GM21381 (cell line): Measurements from ENCODE around the gene NTN1.

Source experiments
- ATAC-seq: cut with Tn5 transposase; IDR thresholded peaks from one replicate; pipeline ENCODE4 v1.9.1; 2021; ENCODE audit warnings: mild to moderate bottlenecking, moderate library complexity; ENCODE audit not compliant: unreplicated experiment

NTN1 gene

DNA sequence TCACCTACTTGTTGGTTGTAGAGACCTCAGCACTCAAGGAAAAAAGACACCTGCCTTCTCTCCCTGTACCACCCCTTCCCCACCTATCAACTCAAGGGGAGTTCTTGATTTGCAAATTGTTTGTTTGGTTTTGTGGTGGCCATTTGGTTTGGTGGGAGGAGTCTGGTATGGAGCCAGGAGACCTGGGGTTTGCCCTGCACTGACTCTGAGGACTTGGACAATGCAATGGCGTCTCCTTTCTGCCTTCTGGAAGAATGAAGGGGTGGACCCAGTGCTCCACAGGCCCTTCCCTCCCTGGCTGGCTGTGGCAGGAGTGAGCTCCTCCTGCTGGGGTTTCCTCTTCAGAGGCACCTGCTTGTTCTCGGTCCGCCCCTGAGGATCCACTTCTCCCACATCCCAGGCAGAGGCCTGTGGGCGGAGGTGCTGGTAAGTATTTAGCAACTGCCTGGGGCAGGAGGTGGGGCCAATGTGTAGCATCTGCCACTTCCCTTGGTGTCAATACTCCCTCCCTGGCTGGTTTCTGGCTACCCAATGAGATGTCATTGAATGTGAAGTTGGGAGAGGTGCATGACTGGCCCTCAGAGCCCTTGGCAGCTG is 164.5 kb downstream of the NTN1 start:
- no peak for ATAC-seq

- ATAC-seq, result no peak
Measured at GRCh38 chr17:9187828-9188227, 166.5 kb downstream of the NTN1 start.

DNA sequence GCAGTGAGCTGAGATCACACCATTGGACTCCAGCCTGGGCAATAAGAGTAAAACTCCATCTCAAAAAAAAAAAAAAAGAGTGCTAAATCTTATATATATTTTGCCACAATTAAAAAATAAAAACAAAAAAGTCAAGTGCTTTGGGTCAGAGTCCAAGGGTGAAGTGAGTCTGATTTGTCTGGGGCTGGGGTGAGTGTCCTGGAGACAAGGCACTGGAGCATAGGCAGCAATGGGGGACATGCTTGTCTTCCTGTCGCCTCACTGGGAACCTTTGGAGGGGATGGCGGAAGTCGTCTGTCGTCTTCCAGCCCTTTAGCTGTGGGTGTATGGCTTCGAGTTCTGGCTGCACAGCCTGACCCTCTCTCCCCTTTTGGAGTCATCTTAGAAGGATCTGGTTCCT is 167.1 kb downstream of the NTN1 start:
- no peak for ATAC-seq

DNA sequence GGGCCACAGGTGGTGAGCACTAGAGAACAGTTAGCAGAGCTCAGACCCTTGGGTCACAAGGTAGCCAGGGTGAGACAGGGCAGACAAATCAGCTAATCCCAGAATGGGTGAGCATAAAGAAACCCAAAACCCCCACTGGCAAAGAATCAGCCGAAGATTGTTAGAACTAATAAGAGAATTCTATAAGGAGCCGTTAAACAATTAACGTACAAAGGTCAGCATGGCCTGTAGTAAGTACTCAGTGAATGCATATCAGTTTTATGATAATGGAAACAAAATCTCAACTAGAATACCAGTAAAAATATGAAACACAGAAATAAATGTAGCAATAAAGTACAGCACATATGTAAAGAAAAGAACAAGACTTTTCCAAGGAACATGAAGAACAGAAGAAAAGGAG is 168.6 kb downstream of the NTN1 start:
- no peak for ATAC-seq

DNA sequence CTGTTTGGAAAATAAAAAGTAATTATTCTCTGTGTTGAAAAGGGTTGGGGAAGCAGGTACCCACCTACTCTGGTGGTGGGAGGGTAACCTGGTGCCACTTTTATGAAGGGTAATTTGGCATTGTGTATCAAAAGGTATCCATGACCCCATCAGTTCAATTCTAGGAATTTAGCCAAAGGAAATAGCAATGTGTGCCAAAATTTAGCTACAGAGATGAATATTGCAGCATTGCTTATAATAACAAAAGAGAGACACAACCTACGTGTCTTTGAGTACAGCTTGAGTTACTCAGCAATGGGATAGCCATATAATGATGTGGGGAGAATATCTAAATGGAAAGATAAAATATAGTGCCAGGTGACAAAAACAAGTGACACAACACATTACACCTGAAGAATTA is 170.7 kb downstream of the NTN1 start:
- ATAC-seq, result no peak

GRCh38 chr17:9195411-9195810 is 174.1 kb downstream of the NTN1 start:
- no peak for ATAC-seq

GRCh38 chr17:9195961-9196670 is 174.8 kb downstream of the NTN1 start:
- no peak for ATAC-seq

DNA sequence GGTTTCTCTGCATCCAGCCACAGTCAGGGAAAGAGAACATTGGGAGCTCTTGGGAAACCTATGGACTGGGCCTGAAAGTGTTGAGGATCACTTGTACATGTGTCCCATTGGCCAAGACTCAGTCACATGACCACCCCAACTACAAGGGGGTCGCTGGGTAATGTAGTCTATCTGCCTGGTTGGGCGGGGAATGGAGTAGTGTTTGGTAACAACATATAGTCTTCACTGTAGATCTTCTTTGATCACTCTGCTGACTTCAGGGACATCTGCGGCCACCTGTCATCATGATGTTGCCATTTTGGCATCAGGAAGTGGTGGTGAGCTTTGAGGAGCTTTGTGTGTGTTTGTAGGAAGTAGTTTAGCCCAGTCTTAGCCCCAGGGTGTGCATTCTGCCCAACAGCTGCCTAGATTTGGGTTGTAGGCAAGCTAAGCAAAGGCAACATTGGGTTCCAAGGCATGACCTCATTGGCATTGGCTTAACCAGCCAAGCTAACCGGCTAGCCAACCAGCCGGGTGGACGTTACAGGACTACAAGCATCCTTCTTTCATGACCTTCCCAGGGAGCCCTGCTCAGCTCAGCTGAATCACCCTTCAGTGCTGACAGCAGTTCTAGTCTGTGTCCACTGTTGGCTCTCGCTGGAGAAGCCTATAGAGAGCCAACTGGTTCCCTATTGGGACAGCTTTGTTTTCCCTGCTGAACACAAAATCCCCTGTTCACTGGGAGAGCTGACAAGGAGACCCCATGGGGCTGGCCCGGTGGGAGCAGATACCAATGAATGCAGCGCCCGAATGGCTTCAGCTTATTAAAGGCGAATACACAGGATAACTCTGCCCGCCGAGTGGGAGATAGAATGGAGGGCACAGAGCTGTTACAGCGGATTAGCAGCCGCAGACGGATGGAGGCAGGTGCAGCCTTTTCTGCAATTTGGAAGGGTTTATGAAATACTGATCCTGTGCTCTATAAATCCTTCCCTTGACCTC is 178.6 kb downstream of the NTN1 start:
- ATAC-seq, result no peak

DNA sequence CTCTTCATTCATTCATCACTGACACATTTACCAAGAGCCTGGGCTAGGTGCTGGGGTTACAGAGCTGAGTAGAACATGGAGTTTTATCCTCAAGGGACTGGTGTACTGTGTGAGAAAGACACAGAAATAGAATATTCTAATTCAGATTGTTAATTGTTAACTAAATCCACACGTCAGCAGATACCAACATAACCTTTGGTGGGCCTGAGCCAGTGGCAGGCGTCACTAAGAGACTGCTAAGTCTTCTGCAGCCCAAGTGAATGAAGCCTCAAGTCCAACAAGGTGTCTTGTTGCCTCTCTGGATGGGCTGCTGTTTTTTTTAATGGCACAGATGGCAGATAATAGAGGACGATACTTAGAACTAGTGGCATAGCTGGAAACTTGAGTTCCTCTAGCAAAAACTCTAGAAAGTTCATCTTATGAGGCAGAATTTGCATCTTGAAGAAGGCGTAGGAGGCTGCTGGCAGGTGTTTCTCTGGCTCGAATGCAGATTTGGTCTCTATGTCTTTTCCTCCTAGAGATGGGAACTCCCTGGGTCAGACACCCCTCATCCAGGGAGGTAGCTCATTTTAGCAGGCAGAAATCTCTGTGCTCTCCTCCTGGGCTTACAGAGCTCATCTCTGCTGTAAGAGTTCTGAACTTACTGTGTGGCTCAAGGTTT is 179.5 kb downstream of the NTN1 start:
- peak; percentile 83 for ATAC-seq

DNA sequence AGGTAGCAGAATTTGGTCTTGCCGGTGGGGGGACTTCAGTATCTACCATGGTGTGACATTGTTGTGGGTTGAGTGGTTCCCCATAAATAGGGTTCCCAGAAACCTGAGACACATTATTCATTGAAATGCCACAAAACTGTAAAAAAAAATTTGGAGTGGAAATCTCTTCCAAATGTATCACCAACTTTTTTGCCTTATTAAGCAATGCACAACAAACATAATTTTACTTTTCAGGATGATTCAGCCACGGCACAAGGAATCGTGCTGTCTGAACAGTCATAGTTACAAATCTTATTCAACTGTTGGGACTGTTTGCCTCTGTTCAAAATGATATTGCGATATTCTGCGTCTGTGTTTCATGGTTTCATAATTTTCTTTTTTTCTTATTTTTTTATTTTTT is 181.2 kb downstream of the NTN1 start:
- no peak for ATAC-seq

GRCh38 chr17:9203771-9204425 is 182.6 kb downstream of the NTN1 start:
- ATAC-seq, result no peak

- ATAC-seq, result no peak
Measured at GRCh38 chr17:9204637-9205329, 183.5 kb downstream of the NTN1 start.

DNA sequence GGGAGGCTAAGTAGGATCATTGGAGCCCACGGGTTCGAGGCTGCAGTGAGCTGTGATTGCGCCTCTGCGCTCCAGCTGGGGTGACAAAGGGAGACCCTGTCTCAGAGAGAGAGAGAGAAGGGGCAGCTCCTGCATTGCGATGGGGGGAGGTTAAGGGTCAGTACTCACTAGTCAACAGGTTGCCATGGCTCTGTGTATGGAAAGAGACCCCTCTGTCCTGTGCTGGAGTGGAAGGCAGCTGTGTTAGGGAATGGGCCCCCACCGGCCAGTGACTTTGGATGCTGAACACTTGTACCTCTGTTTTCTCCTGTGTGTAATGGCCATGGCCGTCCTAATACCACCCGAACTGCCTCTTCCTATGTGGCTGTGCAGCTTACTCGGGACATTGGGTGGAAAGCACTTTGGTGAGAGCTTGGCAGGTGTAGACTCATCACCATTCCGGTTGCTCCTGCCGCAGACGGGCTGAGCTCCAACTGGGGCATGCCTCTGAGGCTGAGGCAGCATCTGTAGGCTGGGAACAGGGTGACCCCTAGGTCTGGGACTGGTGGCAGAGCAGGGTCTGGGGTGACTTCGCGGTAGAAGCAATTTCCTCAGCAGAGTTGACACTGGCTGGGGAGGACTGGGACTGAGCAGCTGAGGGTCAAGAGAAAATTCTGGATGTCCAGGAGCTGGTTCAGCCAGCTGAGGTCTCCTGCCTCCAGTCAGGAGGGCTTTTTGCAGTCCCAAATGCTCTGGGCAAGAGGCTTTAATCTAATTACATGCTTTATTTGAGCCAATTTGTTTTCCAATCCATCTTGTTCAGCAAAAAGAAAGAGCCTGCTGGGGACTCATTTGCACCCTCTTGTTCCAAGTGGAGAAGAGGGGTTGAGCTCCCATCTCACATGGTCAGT is 184.5 kb downstream of the NTN1 start:
- ATAC-seq, result no peak

DNA sequence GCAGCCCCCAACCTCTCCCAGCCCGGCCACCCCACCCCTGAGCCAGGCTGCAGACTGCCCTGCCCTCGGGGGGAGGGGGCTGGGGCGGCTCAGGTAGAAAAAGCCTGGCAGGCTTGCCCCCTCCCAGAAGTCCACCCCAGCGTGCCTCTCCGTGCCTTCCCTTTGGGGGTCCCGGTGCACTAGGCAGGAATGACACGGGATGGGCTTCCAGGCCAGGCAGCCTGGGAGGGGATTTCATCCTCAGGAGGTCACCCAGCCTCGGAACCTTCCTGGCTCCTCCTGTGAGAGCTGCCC is 185.0 kb downstream of the NTN1 start:
- no peak for ATAC-seq

DNA sequence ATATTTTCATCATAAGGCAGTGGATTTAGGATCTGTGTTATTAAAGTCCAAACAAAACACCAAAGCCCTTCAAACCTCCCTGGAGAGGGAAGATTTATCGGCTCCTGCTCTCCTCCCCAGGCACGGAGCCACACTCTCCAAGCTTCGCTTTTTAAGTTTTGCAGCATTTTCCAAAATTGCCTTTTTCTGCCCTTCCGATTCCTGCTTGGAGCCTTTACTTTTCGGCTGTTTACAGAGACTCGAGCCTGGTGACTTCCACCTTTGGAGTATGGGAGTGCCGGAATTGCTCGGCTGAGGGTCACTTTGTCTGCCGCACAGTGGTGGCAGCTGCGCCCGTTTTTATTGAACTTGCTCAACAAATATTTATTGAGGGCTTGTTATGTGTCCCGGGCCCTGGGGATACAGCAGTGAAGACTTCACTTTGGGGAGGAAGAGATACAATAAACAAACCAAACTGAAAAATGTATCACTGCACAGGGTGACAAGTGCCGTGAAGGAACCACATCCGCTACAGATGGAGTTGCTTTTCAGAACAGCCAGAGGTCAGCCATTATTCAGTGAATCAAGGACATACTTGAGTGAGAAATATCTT is 185.5 kb downstream of the NTN1 start:
- no peak for ATAC-seq

- no peak for ATAC-seq
Measured at GRCh38 chr17:9208381-9209105, 187.2 kb downstream of the NTN1 start.

DNA sequence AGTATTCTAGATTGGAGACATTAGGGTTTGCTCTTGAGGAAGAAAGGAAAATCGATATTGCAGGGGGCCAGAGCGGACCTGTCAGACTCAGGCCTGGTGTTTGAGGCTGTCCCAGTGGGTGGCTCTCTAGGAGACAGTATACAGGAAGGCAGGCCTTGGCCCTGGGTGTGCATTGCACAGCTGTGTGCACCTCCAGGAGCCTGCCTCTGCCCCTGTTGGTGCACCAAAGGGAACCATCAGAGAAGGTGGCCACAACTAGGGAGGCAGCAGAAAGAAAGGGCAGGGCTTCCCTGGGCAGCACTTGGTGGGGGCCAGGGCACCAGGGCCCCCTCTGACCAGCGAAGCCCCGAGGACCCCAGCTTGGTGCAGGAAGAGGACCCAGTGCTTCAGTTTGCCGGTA is 188.0 kb downstream of the NTN1 start:
- no peak for ATAC-seq

DNA sequence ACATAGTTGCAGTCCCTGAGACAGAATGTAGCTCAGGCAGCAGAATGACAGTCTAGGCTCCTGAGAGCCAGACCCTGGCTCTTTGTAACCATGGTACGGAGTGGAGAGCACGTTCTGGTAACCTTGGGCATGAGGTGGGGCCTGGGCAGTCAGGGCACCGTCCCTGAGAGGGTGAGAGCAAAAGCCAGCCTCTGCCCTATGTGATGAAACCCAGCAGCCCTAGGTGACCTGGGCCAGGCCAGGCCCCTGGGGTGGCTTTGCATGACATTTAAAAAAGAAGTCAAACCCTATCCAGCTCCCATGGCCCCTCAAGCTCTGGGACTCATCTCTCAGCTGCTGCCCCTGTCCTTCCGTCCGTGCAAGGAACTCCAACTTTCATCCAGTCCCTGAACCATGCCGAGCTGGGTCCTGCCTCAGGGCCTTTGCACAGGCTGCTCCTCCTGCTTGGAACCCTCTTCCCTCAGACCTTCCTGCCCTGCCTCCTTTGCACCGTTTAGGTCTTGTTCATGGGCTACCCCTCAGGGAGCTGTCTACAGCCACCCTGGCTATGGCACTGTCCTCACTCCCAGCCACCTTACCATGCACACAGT is 188.6 kb downstream of the NTN1 start:
- no peak for ATAC-seq
